ENCODE data around the gene ERG. TPM values are rescaled to one million over a fixed set of nuclear protein-coding genes. Genes with fewer than 3 reads are reported as not detected.

ERG gene
- total RNA-seq, 1 experiment from 2014 or later = 0.11 TPM

- Histone ChIP-seq H4K8ac (replicated peaks; ENCODE audit: insufficient read length, low read depth, low read length) (no peak overlapping the region), H2BK15ac (ENCODE audit: low read depth, low read length) (no peak overlapping the region), H4K5ac (ENCODE audit: insufficient read length, low read depth, low read length) (no peak overlapping the region), H2AK5ac (ENCODE audit: insufficient read length, low read length) (no peak overlapping the region), H3K23me2 (ENCODE audit: insufficient read length, low read depth, low read length, poor library complexity, severe bottlenecking) (no peaks in the 10 kb centered on the region), H3K4me2 (ENCODE audit: insufficient read depth, insufficient read length, low read length) (no peak overlapping the region), H3K56ac (ENCODE audit: insufficient read length, low read depth, low read length) (no peak overlapping the region), H2BK5ac (ENCODE audit: insufficient read length, low read length) (no peak overlapping the region), H2BK12ac (ENCODE audit: insufficient read length, low read depth, low read length) (no peak overlapping the region), H2AFZ (ENCODE audit: low read length) (no peak overlapping the region), H3K27ac (ENCODE audit: insufficient read length, low read depth, low read length) (no peak overlapping the region), H3K9me3 (ENCODE audit: control insufficient read depth, low read depth, low read length) (no peaks in the 10 kb centered on the region), H3K23ac (ENCODE audit: insufficient read length, low read depth, low read length) (no peak overlapping the region), H3K14ac (ENCODE audit: insufficient read depth, low read length) (no peak overlapping the region), H4K91ac (ENCODE audit: insufficient read length, low read depth, low read length) (no peak overlapping the region), H3K18ac (ENCODE audit: insufficient read length, low read depth, low read length) (no peak overlapping the region), H4K20me1 (ENCODE audit: control insufficient read depth, insufficient read depth, insufficient read length) (no peaks in the 10 kb centered on the region), H3K9ac (ENCODE audit: extremely low read depth, insufficient read length, low read length) (no peak overlapping the region), H3K79me1 (ENCODE audit: insufficient read depth, low read depth, low read length, poor library complexity, severe bottlenecking) (no peaks in the 10 kb centered on the region), H3K4ac (ENCODE audit: low read depth, low read length) (no peak overlapping the region), H3K4me1 (ENCODE audit: insufficient read depth, low read length) (no peaks in the 10 kb centered on the region), H2BK120ac (ENCODE audit: low read depth, low read length, poor library complexity, severe bottlenecking) (no peak overlapping the region), H2BK20ac (ENCODE audit: low read depth, low read length, poor library complexity, severe bottlenecking) (no peak overlapping the region), H3K27me3 (ENCODE audit: insufficient read depth, low read length) (no peaks in the 10 kb centered on the region), H3T11ph (ENCODE audit: low read length) (no peak overlapping the region), H3K79me2 (ENCODE audit: insufficient read depth, low read length) (no peaks in the 10 kb centered on the region)
- no CpG with 5 or more reads among the region's 1 CpG for WGBS (ENCODE audit: extremely low coverage, insufficient read length, low lambda C conversion rate)
- H3K27me3 Mint-ChIP-seq (ENCODE audit: low read depth) = peaks cover 23% of the 10 kb centered on the region
- TF ChIP-seq CTCF (conservative IDR thresholded peaks at IDR 0.05) = no peak
- H3K4me1 Mint-ChIP-seq = no peaks in the 10 kb centered on the region
- no peak for DNase-seq
- H3K27ac Mint-ChIP-seq = no peak overlapping the region
- no peaks in the 10 kb centered on the region for H3K36me3 Mint-ChIP-seq (ENCODE audit: insufficient read depth in 1 of 3, low read depth in 3 of 3)
- H3K4me3 Mint-ChIP-seq = no peak overlapping the region
- no peaks in the 10 kb centered on the region for H3K9me3 Mint-ChIP-seq
These were observed 38.8 kb downstream of the ERG start for GRCh38 chr21:38459490-38459889.

Data from H9 (cell line).